Mucosa of rectum (tissue), 2 donors: ENCODE measurements around the gene SSBP4.
A peak's percentile ranks its signal among the peaks of the same experiment; 100 is the strongest.

Source experiments
- H3K27ac ChIP-seq, 2 donors: one replicate each; pipeline ENCODE4 v1.7.0; 2013; ENCODE audit warnings: inconsistent platforms in 2 of 2, low read depth in 2 of 2, low read length in 2 of 2
- H3K27me3 ChIP-seq, 2 donors: one replicate each; pipeline ENCODE4 v1.7.0; 2013; ENCODE audit warnings: low read length in 2 of 2; ENCODE audit not compliant: control insufficient read depth in 2 of 2, insufficient read depth in 2 of 2
- H3K36me3 ChIP-seq, 2 donors: one replicate each; pipeline ENCODE4 v1.7.0; 2013; ENCODE audit warnings: low read length in 2 of 2; ENCODE audit not compliant: control insufficient read depth in 2 of 2, insufficient read depth in 2 of 2
- H3K4me1 ChIP-seq, 2 donors: one replicate each; pipeline ENCODE4 v1.7.0; 2013; ENCODE audit warnings: low read length in 2 of 2, mild to moderate bottlenecking in 1 of 2; ENCODE audit not compliant: control insufficient read depth in 2 of 2, insufficient read depth in 2 of 2
- H3K4me3 ChIP-seq, 2 donors: one replicate each; pipeline ENCODE4 v1.7.0; 2013; ENCODE audit warnings: low read length in 2 of 2
- H3K9ac ChIP-seq, 2 donors: one replicate each; pipeline ENCODE4 v1.7.0; 2013; ENCODE audit warnings: low read length in 2 of 2, low read depth in 1 of 2, mild to moderate bottlenecking in 1 of 2
- H3K9me3 ChIP-seq, 2 donors: one replicate each; pipeline ENCODE4 v1.7.0; 2013; ENCODE audit warnings: low read length in 2 of 2; ENCODE audit not compliant: control insufficient read depth in 2 of 2
- donor health status: healthy.
- donor health status: Normal muscosa, but diverticular disease.

SSBP4 gene

DNA sequence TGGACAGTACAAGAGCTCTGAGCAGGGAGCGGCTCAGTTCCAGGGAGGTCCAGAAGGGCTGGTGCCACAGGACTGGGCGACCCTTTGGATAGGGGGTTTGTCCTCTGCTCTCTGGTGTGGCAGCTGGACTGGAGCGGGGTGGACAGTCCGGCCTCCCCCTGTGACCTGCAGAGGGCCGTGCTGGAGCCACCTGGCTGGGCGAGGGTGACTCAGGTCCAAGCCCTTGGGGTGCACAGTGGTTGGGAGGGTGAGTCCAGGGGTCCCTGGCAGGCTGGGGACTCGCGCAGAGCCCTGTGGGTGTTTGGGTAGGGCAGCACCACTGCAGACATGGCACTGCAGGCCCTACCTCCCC, 7.2 kb downstream of the SSBP4 start:
- H3K9ac ChIP-seq = no peak overlapping the region
- H3K27ac ChIP-seq = peak overlapping the region in 1 of 2 donors; percentile 38
- no peaks in the 10 kb centered on the region for H3K27me3 ChIP-seq
- H3K36me3 ChIP-seq = peaks cover 0 to 3% of the 10 kb centered on the region in 2 donors
- H3K9me3 ChIP-seq = no peaks in the 10 kb centered on the region
- no peak overlapping the region for H3K4me3 ChIP-seq
- H3K4me1 ChIP-seq = peaks cover 18 to 24% of the 10 kb centered on the region in 2 donors

- Histone ChIP-seq H3K27ac (no peak overlapping the region), H3K36me3 (peaks cover 0 to 3% of the 10 kb centered on the region in 2 donors), H3K4me1 (peaks cover 18 to 23% of the 10 kb centered on the region in 2 donors)
Observed at GRCh38 chr19:18427080-18427742, 8.0 kb downstream of the SSBP4 start.

GRCh38 chr19:18427743-18428113, 8.5 kb downstream of the SSBP4 start:
- Histone ChIP-seq H3K9ac (no peak overlapping the region), H3K4me3 (no peak overlapping the region), H3K9me3 (no peaks in the 10 kb centered on the region), H3K36me3 (peaks cover 0 to 3% of the 10 kb centered on the region in 2 donors), H3K4me1 (peaks cover 18% of the 10 kb centered on the region in 2 donors), H3K27me3 (no peaks in the 10 kb centered on the region), H3K27ac (no peak overlapping the region)

More at GRCh38 chr19:18427080-18427742, 8.0 kb downstream of the SSBP4 start:
- no peaks in the 10 kb centered on the region for H3K9me3 ChIP-seq
- H3K27me3 ChIP-seq = no peaks in the 10 kb centered on the region
- no peak overlapping the region for H3K4me3 ChIP-seq
- no peak overlapping the region for H3K9ac ChIP-seq

DNA sequence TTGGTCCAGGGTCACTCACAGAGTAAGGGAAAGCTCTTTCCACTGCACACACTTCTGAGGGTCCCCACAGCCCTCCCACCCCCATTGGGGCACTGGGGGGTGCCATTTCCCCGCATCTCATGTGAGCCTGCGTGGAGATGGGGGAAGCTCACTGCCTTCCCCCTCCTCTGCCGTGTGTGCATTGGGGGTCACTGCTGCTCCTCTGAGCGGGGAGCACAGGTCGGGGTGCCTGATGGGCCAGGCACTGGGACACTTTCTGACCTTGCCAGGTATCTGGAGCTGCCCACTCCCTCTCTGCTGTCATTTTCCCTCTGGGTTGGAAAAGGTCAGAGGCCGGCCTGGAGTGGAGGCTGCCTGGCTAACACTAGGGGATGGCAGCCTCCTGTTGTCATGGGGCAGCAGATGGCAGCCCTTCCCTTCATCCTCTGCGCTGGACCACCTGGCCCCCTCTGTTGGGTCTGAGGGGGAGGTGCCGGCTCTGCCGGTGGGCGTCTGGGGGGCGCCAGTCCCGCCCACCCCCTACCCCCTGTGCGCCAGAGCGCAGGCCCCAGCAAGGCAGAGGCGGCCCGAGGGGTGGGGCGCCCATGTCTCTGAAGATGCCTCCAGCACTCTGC, 9.1 kb downstream of the SSBP4 start:
- Histone ChIP-seq H3K4me1 (peaks cover 13 to 16% of the 10 kb centered on the region in 2 donors), H3K27me3 (no peaks in the 10 kb centered on the region), H3K27ac (peak overlapping the region; percentile 23 to 38), H3K36me3 (no peaks in the 10 kb centered on the region), H3K4me3 (peak overlapping the region in 1 of 2 donors; percentile 31), H3K9ac (no peak overlapping the region), H3K9me3 (no peaks in the 10 kb centered on the region)

DNA sequence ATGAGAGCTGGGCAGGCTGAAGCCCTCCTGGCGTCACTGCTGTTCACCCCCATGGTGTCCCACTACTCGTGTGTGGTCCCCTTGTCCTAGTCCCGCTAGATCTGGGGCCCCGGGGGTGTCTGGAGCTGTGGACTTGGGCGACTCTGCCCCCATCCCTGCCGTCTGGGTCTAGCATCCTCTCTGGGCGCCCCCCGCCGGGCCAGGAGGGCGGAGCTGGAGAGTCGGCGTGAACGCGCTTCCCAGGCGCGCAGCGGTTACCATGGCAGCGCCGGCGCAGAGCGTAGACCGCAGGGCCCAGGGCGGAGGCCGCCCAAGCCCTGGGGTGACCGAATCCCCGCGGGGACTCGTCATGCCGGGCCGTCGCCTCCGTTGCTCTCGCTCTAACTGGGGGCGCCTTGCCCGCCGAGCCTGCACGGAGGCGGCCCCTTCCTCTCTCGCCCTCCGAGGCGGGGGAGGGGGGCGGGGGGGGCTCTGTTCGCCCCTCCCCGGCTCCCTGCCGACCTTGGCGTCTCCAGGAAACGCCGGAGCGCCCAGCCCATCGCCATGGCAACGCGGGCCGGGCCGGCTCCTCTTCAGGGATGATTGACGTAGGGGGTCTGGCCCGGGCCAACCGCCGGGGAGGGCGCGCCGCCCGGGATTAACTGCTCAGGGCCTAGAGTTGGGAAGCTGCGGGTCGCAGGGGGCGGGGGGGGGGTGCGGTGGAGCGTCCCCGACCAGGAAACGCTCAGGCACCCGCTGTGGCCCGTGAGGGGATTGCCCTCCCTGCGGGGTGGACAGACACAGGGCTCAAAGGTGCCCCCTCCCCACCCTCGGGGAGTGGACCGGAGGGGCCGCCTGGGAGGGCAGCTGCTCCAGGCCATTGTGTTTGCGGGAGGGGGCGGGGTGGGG, 9.8 kb downstream of the SSBP4 start:
- Histone ChIP-seq H3K9me3 (no peaks in the 10 kb centered on the region), H3K27ac (peak overlapping the region; percentile 23 to 38), H3K27me3 (no peaks in the 10 kb centered on the region), H3K4me3 (peak overlapping the region; percentile 11 to 31), H3K36me3 (no peaks in the 10 kb centered on the region), H3K4me1 (peaks cover 8 to 11% of the 10 kb centered on the region in 2 donors), H3K9ac (no peak overlapping the region)

DNA sequence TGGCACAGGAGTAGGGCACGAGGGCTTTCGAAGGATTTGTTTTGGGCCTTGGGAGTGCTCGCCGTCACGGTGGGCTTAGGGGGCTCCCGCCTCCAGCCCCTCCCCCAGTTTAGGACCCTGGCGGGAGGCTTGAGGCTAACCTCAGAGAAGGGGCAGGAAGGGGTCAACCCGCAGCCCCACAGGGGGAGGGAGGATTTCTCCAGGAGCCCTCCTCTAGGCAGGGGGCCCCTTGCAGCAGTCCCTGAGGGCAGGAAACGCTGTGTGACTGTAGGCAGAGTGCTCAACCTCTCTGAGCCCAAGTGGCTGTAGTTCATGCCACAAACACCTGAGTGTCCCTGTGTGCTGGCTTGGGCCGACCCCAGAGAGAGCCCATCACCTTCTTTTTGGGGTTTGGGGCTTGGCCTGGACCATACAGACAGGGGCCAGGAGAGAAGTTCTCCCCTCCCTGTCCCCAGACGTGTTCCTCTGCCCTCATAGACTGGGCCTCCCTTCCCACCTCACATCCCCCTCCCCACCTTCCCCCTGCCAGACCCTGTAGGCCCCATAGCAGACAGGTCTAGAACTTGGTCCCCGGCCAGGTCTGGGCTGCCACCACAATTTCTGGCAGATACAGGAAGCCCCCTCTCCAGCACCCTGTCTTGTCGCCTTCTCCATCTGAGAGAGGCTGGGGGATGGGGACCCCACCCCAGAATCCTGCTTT, 10.7 kb downstream of the SSBP4 start:
- peaks cover 8 to 11% of the 10 kb centered on the region in 2 donors for H3K4me1 ChIP-seq
- H3K27ac ChIP-seq = peak overlapping the region in 1 of 2 donors; percentile 38
- peak overlapping the region in 1 of 2 donors; percentile 13 for H3K4me3 ChIP-seq

GRCh38 chr19:18430417-18431144, 11.4 kb downstream of the SSBP4 start:
- H3K9ac ChIP-seq = no peak overlapping the region
- no peaks in the 10 kb centered on the region for H3K27me3 ChIP-seq
- no peak overlapping the region for H3K27ac ChIP-seq
- peaks cover 8 to 9% of the 10 kb centered on the region in 2 donors for H3K4me1 ChIP-seq
- H3K36me3 ChIP-seq = no peaks in the 10 kb centered on the region
- H3K4me3 ChIP-seq = no peak overlapping the region
- no peaks in the 10 kb centered on the region for H3K9me3 ChIP-seq

More for the DNA sequence above, 10.7 kb downstream of the SSBP4 start:
- no peaks in the 10 kb centered on the region for H3K27me3 ChIP-seq
- no peaks in the 10 kb centered on the region for H3K36me3 ChIP-seq
- no peaks in the 10 kb centered on the region for H3K9me3 ChIP-seq
- no peak overlapping the region for H3K9ac ChIP-seq

GRCh38 chr19:18431351-18432197, 12.4 kb downstream of the SSBP4 start:
- H3K9ac ChIP-seq = no peak overlapping the region
- H3K9me3 ChIP-seq = no peaks in the 10 kb centered on the region
- H3K4me3 ChIP-seq = no peak overlapping the region
- H3K4me1 ChIP-seq = peaks cover 7 to 8% of the 10 kb centered on the region in 2 donors
- no peaks in the 10 kb centered on the region for H3K36me3 ChIP-seq
- no peak overlapping the region for H3K27ac ChIP-seq
- H3K27me3 ChIP-seq = no peaks in the 10 kb centered on the region
